Endodermal cell (in vitro differentiated cells): ENCODE results near the gene DQX1. TPM values are rescaled to one million over a fixed set of nuclear protein-coding genes. Genes with fewer than 3 reads are reported as not detected.

Experiments used
- DNase-seq: peaks from one replicate; pipeline ENCODE4 v3.0.0-alpha.2; 2017
- H3K27ac ChIP-seq: 2 replicates; pipeline ENCODE4 v1.5.1; 2013; ENCODE audit warnings: mild to moderate bottlenecking, low read depth, low read length, moderate library complexity
- H3K27me3 ChIP-seq: 2 replicates; pipeline ENCODE4 v1.6.1; 2013; ENCODE audit warnings: mild to moderate bottlenecking, low read length, moderate library complexity; ENCODE audit not compliant: insufficient read depth, control insufficient read depth, poor library complexity, severe bottlenecking
- H3K36me3 ChIP-seq: 2 replicates; pipeline ENCODE4 v1.7.0; 2013; ENCODE audit warnings: mild to moderate bottlenecking, low read length, moderate library complexity; ENCODE audit not compliant: control insufficient read depth, insufficient read depth
- H3K4me1 ChIP-seq: one replicate; pipeline ENCODE4 v1.7.0; 2013; ENCODE audit warnings: low read length; ENCODE audit not compliant: control insufficient read depth, insufficient read depth
- H3K4me3 ChIP-seq: 2 replicates; pipeline ENCODE4 v1.5.1; 2013; ENCODE audit warnings: mild to moderate bottlenecking, low read length, moderate library complexity
- H3K9ac ChIP-seq: 2 replicates; pipeline ENCODE4 v1.6.1; 2013; ENCODE audit warnings: mild to moderate bottlenecking, low read length, moderate library complexity; ENCODE audit not compliant: poor library complexity, severe bottlenecking; ENCODE audit errors: extremely low read depth
- H3K9me3 ChIP-seq: 2 replicates; pipeline ENCODE4 v1.6.1; 2013; ENCODE audit warnings: mild to moderate bottlenecking, low read length, moderate library complexity; ENCODE audit not compliant: control insufficient read depth
- H3K27ac Mint-ChIP-seq: 2 replicates; pipeline ENCODE4 v1.8.0; 2020; ENCODE audit warnings: mixed read lengths
- H3K27me3 Mint-ChIP-seq: 2 replicates; pipeline ENCODE4 v1.8.0; 2021; ENCODE audit warnings: mild to moderate bottlenecking, mixed read lengths; ENCODE audit not compliant: insufficient read depth
- H3K36me3 Mint-ChIP-seq: 2 replicates; pipeline ENCODE4 v1.8.0; 2020; ENCODE audit warnings: low read depth, mixed read lengths
- H3K4me1 Mint-ChIP-seq: 2 replicates; pipeline ENCODE4 v1.8.0; 2020; ENCODE audit warnings: mixed read lengths
- H3K4me3 Mint-ChIP-seq: 2 replicates; pipeline ENCODE4 v1.8.0; 2020; ENCODE audit warnings: mild to moderate bottlenecking, moderate library complexity, mixed read lengths
- H3K9me3 Mint-ChIP-seq: 2 replicates; pipeline ENCODE4 v1.8.0; 2020; ENCODE audit warnings: mild to moderate bottlenecking, mixed read lengths
- CTCF ChIP-seq: fragments of 200-600 bp; sonication (generic); conservative IDR thresholded peaks from 2 replicates; pipeline ENCODE4 v1.5.0; 2021; ENCODE audit warnings: antibody characterized with exemption, mild to moderate bottlenecking
- WGBS, 2 experiments: methylation state at CpG; one replicate each; pipeline versions ENCODE4 v1.1.5 to v1.1.7; 2013; ENCODE audit warnings: missing lambda C conversion rate in 2 of 2, mixed read lengths in 1 of 2; ENCODE audit not compliant: insufficient coverage in 1 of 2, insufficient read length in 1 of 2; 5-methylcytosine and 5-hydroxymethylcytosine counted together
- total RNA-seq, 2 donors: library from RNA; stranded (reverse); fragmentation: NEBNext Ultra II Directional in 1 of 2; extraction: Animal tissue kit (Norgen Biotek cat#: 25700) in 1 of 2; gene quantifications; 2 replicates in 1 of 2; 3 replicates in 1 of 2; pipeline ENCODE4 v1.2.1, GENCODE V29; 2021

The DQX1 gene
- total RNA-seq, 2 donors from 2014 or later, result 0.93 to 1.1 TPM

- Histone ChIP-seq H3K27ac (peak within 1 kb of the TSS; percentile 69), H3K9ac (peak within 1 kb of the TSS; percentile 78), H3K36me3 (peaks cover 17% of the 10 kb centered on the region), H3K4me1 (peaks cover 3% of the 10 kb centered on the region), H3K9me3 (no peaks in the 10 kb centered on the region), H3K4me3 (peak within 1 kb of the TSS; percentile 96), H3K27me3 (no peaks in the 10 kb centered on the region)
- DNase-seq, result peak; percentile 98
- Mint-ChIP-seq H3K36me3 (peaks cover 29% of the 10 kb centered on the region), H3K27me3 (no peaks in the 10 kb centered on the region), H3K27ac (peak within 1 kb of the TSS; percentile 98), H3K4me3 (peak within 1 kb of the TSS; percentile 86), H3K9me3 (no peaks in the 10 kb centered on the region), H3K4me1 (peaks cover 8% of the 10 kb centered on the region)
- peak; percentile 93 for TF ChIP-seq CTCF
- WGBS, 2 experiments, result 2% methylated on average over 40 to 50 of the region's 50 CpGs
These were observed 43.0 kb downstream of the DQX1 start, which contains the start of the genes CCDC142 and TTC31 for GRCh38 chr2:74482801-74483674. TSS of gene CCDC142 (minus strand) at chr2:74482998. CDS start at chr2:74482837, 161 bp downstream. TSS of gene TTC31 (plus strand) at chr2:74483081. CDS start at chr2:74483096, 15 bp downstream.

- Mint-ChIP-seq H3K27me3 (no peaks in the 10 kb centered on the region), H3K36me3 (peaks cover 34% of the 10 kb centered on the region), H3K27ac (peak overlapping the region; percentile 98), H3K4me3 (peak overlapping the region; percentile 86), H3K4me1 (peaks cover 8% of the 10 kb centered on the region), H3K9me3 (no peaks in the 10 kb centered on the region)
- peaks cover 22% of the 10 kb centered on the region for H3K36me3 ChIP-seq
- peaks cover 3% of the 10 kb centered on the region for H3K4me1 ChIP-seq
- peak; percentile 61 for DNase-seq
- TF ChIP-seq CTCF, result no peak
- 2% methylated on average over 36 to 80 of the region's 80 CpGs for WGBS, 2 experiments
- H3K9ac ChIP-seq, result peak overlapping the region; percentile 78
- no peaks in the 10 kb centered on the region for H3K9me3 ChIP-seq
- no peaks in the 10 kb centered on the region for H3K27me3 ChIP-seq
- peak overlapping the region; percentile 4 for H3K27ac ChIP-seq
- H3K4me3 ChIP-seq, result peak overlapping the region; percentile 96
These were observed 43.9 kb downstream of the DQX1 start for GRCh38 chr2:74481961-74482800.

- 80 to 81% methylated on average over 1 to 3 of the region's 3 CpGs for whole genome bisulfite sequencing, 2 experiments
- peaks cover 20% of the 10 kb centered on the region for H3K36me3 ChIP-seq
- peak overlapping the region; percentile 86 for H3K4me3 Mint-ChIP-seq
- H3K4me1 ChIP-seq, result peaks cover 3% of the 10 kb centered on the region
- peak overlapping the region; percentile 96 for H3K4me3 ChIP-seq
- H3K27ac ChIP-seq, result no peak overlapping the region
- no peak overlapping the region for H3K27ac Mint-ChIP-seq
- peaks cover 8% of the 10 kb centered on the region for H3K4me1 Mint-ChIP-seq
- no peak overlapping the region for H3K9ac ChIP-seq
- H3K27me3 Mint-ChIP-seq, result no peaks in the 10 kb centered on the region
- no peak for TF ChIP-seq CTCF
- peaks cover 30% of the 10 kb centered on the region for H3K36me3 Mint-ChIP-seq
- H3K9me3 ChIP-seq, result no peaks in the 10 kb centered on the region
- no peaks in the 10 kb centered on the region for H3K9me3 Mint-ChIP-seq
- no peaks in the 10 kb centered on the region for H3K27me3 ChIP-seq
- DNase-seq, result no peak
These were observed 44.6 kb downstream of the DQX1 start for GRCh38 chr2:74481431-74481830.
